ENCODE results near the gene TMOD1.

- TF ChIP-seq SMARCA4 (IDR thresholded peaks at IDR 0.05) (no peak), CTCF (IDR thresholded peaks at IDR 0.05 in 2 of 3, conservative IDR thresholded peaks at IDR 0.05 in 1 of 3; ENCODE audit: insufficient read depth in 2 of 3, low read depth in 1 of 3, low read length in 3 of 3) (no peak), ETV6 (IDR thresholded peaks at IDR 0.05; ENCODE audit: borderline replicate concordance in 1 of 2, low read depth in 2 of 2, low read length in 1 of 2) (no peak), ETV6 (CRISPR knock-in tag; IDR thresholded peaks at IDR 0.05; ENCODE audit: borderline replicate concordance) (no peak), BRD4 (IDR thresholded peaks at IDR 0.05) (no peak), ZBTB11 (CRISPR knock-in tag; IDR thresholded peaks at IDR 0.05) (no peak), RNF2 (IDR thresholded peaks at IDR 0.05) (no peak), GABPA (tag; conservative IDR thresholded peaks at IDR 0.05; ENCODE audit: low read depth) (no peak; the same call in 1 of the 2 replicates), MAX (CRISPR knock-in tag; IDR thresholded peaks at IDR 0.05) (no peak), NFIC (IDR thresholded peaks at IDR 0.05) (no peak), ZNF75A (CRISPR knock-in tag; IDR thresholded peaks at IDR 0.05) (no peak), RFX5 (IDR thresholded peaks at IDR 0.05; ENCODE audit: low read depth, low read length) (no peak), CUX1 (CRISPR knock-in tag; IDR thresholded peaks at IDR 0.05) (no peak)
These were observed 67.2 kb downstream of the TMOD1 start for GRCh38 chr9:97568461-97569275.

Data from K562 (cell line).